ENCODE results near the gene INSC.
"Not testable (repeated sequence)": the region's sequence is repeated elsewhere in the genome, so short reads cannot be mapped to it uniquely, and the experiment has no call there.

Gene INSC, protein sequence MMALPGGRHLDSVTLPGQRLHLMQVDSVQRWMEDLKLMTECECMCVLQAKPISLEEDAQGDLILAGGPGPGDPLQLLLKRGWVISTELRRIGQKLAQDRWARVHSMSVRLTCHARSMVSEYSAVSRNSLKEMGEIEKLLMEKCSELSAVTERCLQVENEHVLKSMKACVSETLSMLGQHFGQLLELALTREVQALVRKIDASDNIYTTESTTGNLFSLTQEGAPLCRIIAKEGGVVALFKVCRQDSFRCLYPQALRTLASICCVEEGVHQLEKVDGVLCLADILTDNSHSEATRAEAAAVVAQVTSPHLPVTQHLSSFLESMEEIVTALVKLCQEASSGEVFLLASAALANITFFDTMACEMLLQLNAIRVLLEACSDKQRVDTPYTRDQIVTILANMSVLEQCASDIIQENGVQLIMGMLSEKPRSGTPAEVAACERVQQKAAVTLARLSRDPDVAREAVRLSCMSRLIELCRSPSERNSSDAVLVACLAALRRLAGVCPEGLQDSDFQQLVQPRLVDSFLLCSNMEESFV

GRCh38 chr11:15114501-15115475 lies at the start of gene INSC:
INSC (plus strand) TSS chr11:15114923; CDS start chr11:15149175, 34,252 bp downstream.
- Mint-ChIP-seq H3K36me3 (ENCODE audit: low read depth) (no peaks in the 10 kb centered on the region), H3K27ac (no peak within 1 kb of the TSS), H3K9me3 (no peaks in the 10 kb centered on the region), H3K27me3 (peaks cover 60% of the 10 kb centered on the region), H3K4me3 (no peak within 1 kb of the TSS), H3K4me1 (ENCODE audit: low read depth) (peaks cover 17% of the 10 kb centered on the region)
- no peak for DNase-seq

- not testable (repeated sequence) for H3K36me3 Mint-ChIP-seq (ENCODE audit: low read depth); DNase-seq; H3K27ac Mint-ChIP-seq; H3K4me3 Mint-ChIP-seq
- peaks cover 11% of the 10 kb centered on the region for H3K9me3 Mint-ChIP-seq
- peaks cover 25% of the 10 kb centered on the region for H3K27me3 Mint-ChIP-seq
- H3K4me1 Mint-ChIP-seq (ENCODE audit: low read depth), result peaks cover 17% of the 10 kb centered on the region
These were observed 45.0 kb upstream of the INSC start for GRCh38 chr11:15069751-15070150.

- Mint-ChIP-seq H3K27ac (no peak overlapping the region), H3K36me3 (ENCODE audit: low read depth) (no peaks in the 10 kb centered on the region), H3K9me3 (peaks cover 11% of the 10 kb centered on the region), H3K4me1 (ENCODE audit: low read depth) (peaks cover 18% of the 10 kb centered on the region), H3K4me3 (no peak overlapping the region), H3K27me3 (peaks cover 23% of the 10 kb centered on the region)
- no peak for DNase-seq
These were observed 43.0 kb upstream of the INSC start for GRCh38 chr11:15071556-15072255.

GRCh38 chr11:15072551-15073143 lies 42.1 kb upstream of the INSC start:
- no peak for DNase-seq
- Mint-ChIP-seq H3K27ac (no peak overlapping the region), H3K4me1 (ENCODE audit: low read depth) (peaks cover 18% of the 10 kb centered on the region), H3K27me3 (peaks cover 23% of the 10 kb centered on the region), H3K9me3 (peaks cover 11% of the 10 kb centered on the region), H3K36me3 (ENCODE audit: low read depth) (no peaks in the 10 kb centered on the region), H3K4me3 (no peak overlapping the region)

- H3K4me3 Mint-ChIP-seq, result peak within 1 kb of the TSS; percentile 75
- peak; percentile 65 for DNase-seq
- H3K4me1 Mint-ChIP-seq (ENCODE audit: low read depth), result peaks cover 18% of the 10 kb centered on the region
- peaks cover 23% of the 10 kb centered on the region for H3K27me3 Mint-ChIP-seq
- H3K9me3 Mint-ChIP-seq, result peaks cover 7% of the 10 kb centered on the region
- no peaks in the 10 kb centered on the region for H3K36me3 Mint-ChIP-seq (ENCODE audit: low read depth)
- H3K27ac Mint-ChIP-seq, result peak within 1 kb of the TSS; percentile 27
These were observed 41.1 kb upstream of the INSC start, which contains the start of gene CALCB for GRCh38 chr11:15073361-15074205. CALCB (plus strand) TSS chr11:15073593; CDS start chr11:15074719, 1,126 bp downstream.

- Mint-ChIP-seq H3K27ac (peak overlapping the region; percentile 27), H3K9me3 (peaks cover 3% of the 10 kb centered on the region), H3K4me3 (peak overlapping the region; percentile 75), H3K27me3 (peaks cover 23% of the 10 kb centered on the region), H3K36me3 (ENCODE audit: low read depth) (no peaks in the 10 kb centered on the region), H3K4me1 (ENCODE audit: low read depth) (peaks cover 18% of the 10 kb centered on the region)
- DNase-seq, result peak; percentile 94
These were observed 40.2 kb upstream of the INSC start for GRCh38 chr11:15074206-15075161.

GRCh38 chr11:15075162-15075526 lies 39.6 kb upstream of the INSC start:
- peaks cover 18% of the 10 kb centered on the region for H3K4me1 Mint-ChIP-seq (ENCODE audit: low read depth)
- H3K36me3 Mint-ChIP-seq (ENCODE audit: low read depth), result no peaks in the 10 kb centered on the region
- peaks cover 23% of the 10 kb centered on the region for H3K27me3 Mint-ChIP-seq
- no peaks in the 10 kb centered on the region for H3K9me3 Mint-ChIP-seq
- DNase-seq, result no peak
- H3K4me3 Mint-ChIP-seq, result no peak overlapping the region
- H3K27ac Mint-ChIP-seq, result no peak overlapping the region

- Mint-ChIP-seq H3K4me3 (no peak overlapping the region), H3K9me3 (no peaks in the 10 kb centered on the region), H3K36me3 (ENCODE audit: low read depth) (no peaks in the 10 kb centered on the region), H3K27ac (no peak overlapping the region), H3K27me3 (peaks cover 22% of the 10 kb centered on the region), H3K4me1 (ENCODE audit: low read depth) (no peaks in the 10 kb centered on the region)
- no peak for DNase-seq
These were observed 23.5 kb upstream of the INSC start for GRCh38 chr11:15091175-15091574.

DNA sequence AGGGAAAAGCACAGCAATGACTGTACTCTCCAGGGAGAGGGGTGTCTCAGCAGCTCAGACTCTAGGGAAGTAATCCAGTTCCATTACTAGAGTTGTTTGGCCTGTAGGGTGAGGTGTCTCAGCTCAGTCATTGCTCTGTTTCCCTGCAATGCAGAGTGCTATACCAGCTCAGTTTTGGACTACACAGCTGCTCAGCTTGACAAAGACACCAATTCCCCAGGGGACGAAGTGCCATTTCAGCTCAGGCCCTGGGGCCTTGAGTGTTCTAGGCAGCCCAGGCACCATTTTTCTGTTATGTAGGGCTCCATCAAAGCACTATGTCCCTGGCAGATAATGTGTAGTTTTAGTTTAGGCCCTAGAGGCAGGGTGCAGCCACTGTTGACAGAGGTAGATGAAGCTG lies 23.1 kb upstream of the INSC start:
- Mint-ChIP-seq H3K4me3 (no peak overlapping the region), H3K9me3 (no peaks in the 10 kb centered on the region), H3K36me3 (ENCODE audit: low read depth) (no peaks in the 10 kb centered on the region), H3K4me1 (ENCODE audit: low read depth) (no peaks in the 10 kb centered on the region), H3K27me3 (peaks cover 27% of the 10 kb centered on the region), H3K27ac (no peak overlapping the region)
- DNase-seq, result no peak

- Mint-ChIP-seq H3K27ac (no peak overlapping the region), H3K27me3 (peaks cover 35% of the 10 kb centered on the region), H3K36me3 (ENCODE audit: low read depth) (no peaks in the 10 kb centered on the region), H3K9me3 (no peaks in the 10 kb centered on the region), H3K4me3 (no peak overlapping the region), H3K4me1 (ENCODE audit: low read depth) (no peaks in the 10 kb centered on the region)
- DNase-seq, result no peak
These were observed 21.3 kb upstream of the INSC start for GRCh38 chr11:15093432-15093831.

- Mint-ChIP-seq H3K4me3 (no peak overlapping the region), H3K36me3 (ENCODE audit: low read depth) (no peaks in the 10 kb centered on the region), H3K4me1 (ENCODE audit: low read depth) (no peaks in the 10 kb centered on the region), H3K9me3 (no peaks in the 10 kb centered on the region), H3K27ac (no peak overlapping the region), H3K27me3 (peaks cover 35% of the 10 kb centered on the region)
- DNase-seq, result no peak
These were observed 18.9 kb upstream of the INSC start for GRCh38 chr11:15095736-15096228.

DNA sequence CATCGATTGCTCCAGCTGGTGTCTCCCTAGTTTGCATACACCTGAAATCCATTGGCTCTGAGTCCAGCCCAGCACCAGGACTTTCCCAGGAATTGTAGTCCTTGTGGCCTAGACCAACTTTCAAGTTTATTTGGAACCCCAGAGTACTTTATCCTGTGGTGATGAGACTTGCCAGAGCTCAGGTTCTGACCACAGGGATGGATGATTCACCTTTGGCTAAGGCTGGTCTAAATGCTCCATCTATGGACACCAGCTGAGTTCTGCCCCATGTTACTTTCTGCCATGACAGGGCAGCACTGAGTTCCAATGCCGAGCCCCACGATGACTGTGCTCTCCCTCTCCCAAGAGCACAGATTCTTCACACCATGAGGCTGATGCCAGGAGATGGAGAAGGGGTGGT lies 17.3 kb upstream of the INSC start:
- no peak for DNase-seq
- no peaks in the 10 kb centered on the region for H3K36me3 Mint-ChIP-seq (ENCODE audit: low read depth)
- H3K4me3 Mint-ChIP-seq, result no peak overlapping the region
- H3K27me3 Mint-ChIP-seq, result peaks cover 38% of the 10 kb centered on the region
- no peaks in the 10 kb centered on the region for H3K9me3 Mint-ChIP-seq
- H3K4me1 Mint-ChIP-seq (ENCODE audit: low read depth), result peaks cover 2% of the 10 kb centered on the region
- no peak overlapping the region for H3K27ac Mint-ChIP-seq

Measured in activated T-cell treated with anti-CD3 and anti-CD28 coated beads, Interleukin-2, amount 50 U/mL, for 24 hours (primary cell).